WTC11 (cell line): ENCODE data around the gene PLSCR4. TPM values are rescaled to one million over a fixed set of nuclear protein-coding genes. Genes with fewer than 3 reads are reported as not detected.

Experiments
- ATAC-seq: fragments of 200-7000 bp; cut with Tn5 transposase; 2 replicates; pipeline ENCODE4 v1.10.0; 2021; ENCODE audit warnings: mild to moderate bottlenecking, moderate library complexity
- CTCF ChIA-PET: fragments of 300-600 bp; sonication (Branson Sonifier 250); formaldehyde crosslinking; loops from one replicate; lab custom pipeline; 2021; ENCODE audit warnings: antibody characterized with exemption; lab: Charles Lee
- POLR2A ChIA-PET: fragments of 350-600 bp; sonication (Branson Sonifier 250); formaldehyde crosslinking; loops from one replicate; lab custom pipeline; 2021; ENCODE audit warnings: antibody characterized with exemption; lab: Charles Lee
- DNase-seq: peaks from one replicate; pipeline ENCODE4 v3.0.0; 2021; ENCODE audit warnings: low spot score
- H3K27ac Mint-ChIP-seq: 2 replicates; pipeline ENCODE4 v1.8.0; 2021; ENCODE audit warnings: mixed read lengths
- H3K27me3 Mint-ChIP-seq: 2 replicates; pipeline ENCODE4 v1.8.0; 2021; ENCODE audit warnings: low read depth, mild to moderate bottlenecking, moderate library complexity, mixed read lengths
- H3K36me3 Mint-ChIP-seq: 2 replicates; pipeline ENCODE4 v1.8.0; 2021; ENCODE audit warnings: mixed read lengths
- H3K4me1 Mint-ChIP-seq: 2 replicates; pipeline ENCODE4 v1.8.0; 2022; ENCODE audit warnings: mixed read lengths
- H3K4me3 Mint-ChIP-seq: 2 replicates; pipeline ENCODE4 v1.8.0; 2021; ENCODE audit warnings: mild to moderate bottlenecking, moderate library complexity, mixed read lengths
- H3K9me3 Mint-ChIP-seq: 2 replicates; pipeline ENCODE4 v1.8.0; 2021; ENCODE audit warnings: mixed read lengths
- CREM ChIP-seq: sonication (generic); formaldehyde crosslinking; IDR thresholded peaks from 2 replicates; pipeline ENCODE4 v1.8.1; 2022; ENCODE audit warnings: mild to moderate bottlenecking, missing genetic modification reagents, moderate library complexity
- E2F4 ChIP-seq: sonication (generic); formaldehyde crosslinking; IDR thresholded peaks from 2 replicates; pipeline ENCODE4 v1.8.1; 2022; ENCODE audit warnings: low read depth, mild to moderate bottlenecking, moderate library complexity, missing genetic modification reagents, borderline replicate concordance
- EMX1 ChIP-seq: fragments of 250-450 bp; sonication (Bioruptor Pico); IDR thresholded peaks from 2 replicates; pipeline ENCODE4 v1.8.0; 2021; ENCODE audit warnings: mild to moderate bottlenecking
- FOXK1 ChIP-seq: sonication (generic); formaldehyde crosslinking; IDR thresholded peaks from 2 replicates; pipeline ENCODE4 v1.8.0; 2022; ENCODE audit warnings: mild to moderate bottlenecking, moderate library complexity, missing genetic modification reagents
- GTF2I ChIP-seq: fragments of 250-450 bp; sonication (Bioruptor Pico); conservative IDR thresholded peaks from 2 replicates; pipeline ENCODE4 v1.4.0; 2021; ENCODE audit warnings: mild to moderate bottlenecking
- IRF2 ChIP-seq: sonication (generic); formaldehyde crosslinking; IDR thresholded peaks from 2 replicates; pipeline ENCODE4 v1.8.0; 2022; ENCODE audit warnings: low read depth, missing genetic modification reagents, borderline replicate concordance
- KAT7 ChIP-seq: sonication (generic); formaldehyde crosslinking; IDR thresholded peaks from 2 replicates; pipeline ENCODE4 v1.8.1; 2023; ENCODE audit warnings: missing genetic modification reagents, mild to moderate bottlenecking, borderline replicate concordance
- MXD4 ChIP-seq: fragments of 250-450 bp; sonication (Bioruptor Pico); IDR thresholded peaks from 2 replicates; pipeline ENCODE4 v1.8.0; 2021; ENCODE audit warnings: mild to moderate bottlenecking, moderate library complexity, borderline replicate concordance
- NFATC4 ChIP-seq: fragments of 250-450 bp; sonication (Bioruptor Pico); IDR thresholded peaks from 2 replicates; pipeline ENCODE4 v1.9.0; 2021; ENCODE audit warnings: mild to moderate bottlenecking
- NFE2L1 ChIP-seq: sonication (generic); formaldehyde crosslinking; IDR thresholded peaks from 2 replicates; pipeline ENCODE4 v1.8.1; 2023; ENCODE audit warnings: missing genetic modification reagents
- NFYB ChIP-seq: sonication (generic); formaldehyde crosslinking; conservative IDR thresholded peaks from 2 replicates; pipeline ENCODE4 v1.8.0; 2022; ENCODE audit warnings: low read depth, missing genetic modification reagents
- NR1H2 ChIP-seq: sonication (generic); formaldehyde crosslinking; IDR thresholded peaks from 2 replicates; pipeline ENCODE4 v1.9.0; 2021; ENCODE audit warnings: mild to moderate bottlenecking, moderate library complexity, missing genetic modification reagents
- OVOL2 ChIP-seq: fragments of 250-450 bp; sonication (Bioruptor Pico); IDR thresholded peaks from 2 replicates; pipeline ENCODE4 v1.9.0; 2021; ENCODE audit warnings: mild to moderate bottlenecking, borderline replicate concordance
- PREB ChIP-seq: sonication (generic); formaldehyde crosslinking; IDR thresholded peaks from 2 replicates; pipeline ENCODE4 v1.8.1; 2022; ENCODE audit warnings: mild to moderate bottlenecking, missing genetic modification reagents, moderate library complexity, borderline replicate concordance
- PRRX2 ChIP-seq: fragments of 250-450 bp; sonication (Bioruptor Pico); IDR thresholded peaks from 2 replicates; pipeline ENCODE4 v1.8.0; 2021; ENCODE audit warnings: mild to moderate bottlenecking
- SMAD3 ChIP-seq: sonication (generic); formaldehyde crosslinking; IDR thresholded peaks from 2 replicates; pipeline ENCODE4 v1.8.0; 2022; ENCODE audit warnings: missing genetic modification reagents, mild to moderate bottlenecking, borderline replicate concordance
- SP1 ChIP-seq: sonication (generic); formaldehyde crosslinking; conservative IDR thresholded peaks from 2 replicates; pipeline ENCODE4 v1.8.1; 2022; ENCODE audit warnings: missing genetic modification reagents
- ZBTB21 ChIP-seq: sonication (generic); formaldehyde crosslinking; IDR thresholded peaks from 2 replicates; pipeline ENCODE4 v1.8.1; 2023; ENCODE audit warnings: mild to moderate bottlenecking, missing genetic modification reagents, borderline replicate concordance
- ZBTB43 ChIP-seq: sonication (generic); formaldehyde crosslinking; IDR thresholded peaks from 2 replicates; pipeline ENCODE4 v1.8.1; 2023; ENCODE audit warnings: mild to moderate bottlenecking, missing genetic modification reagents
- ZNF121 ChIP-seq: sonication (generic); formaldehyde crosslinking; IDR thresholded peaks from 2 replicates; pipeline ENCODE4 v1.8.0; 2023; ENCODE audit warnings: missing genetic modification reagents
- ZNF219 ChIP-seq: sonication (generic); formaldehyde crosslinking; IDR thresholded peaks from 2 replicates; pipeline ENCODE4 v1.8.0; 2023; ENCODE audit warnings: missing genetic modification reagents, mild to moderate bottlenecking, borderline replicate concordance
- ZNF317 ChIP-seq: sonication (generic); formaldehyde crosslinking; IDR thresholded peaks from 2 replicates; pipeline ENCODE4 v1.8.1; 2023; ENCODE audit warnings: low read depth, mild to moderate bottlenecking, moderate library complexity, missing genetic modification reagents, borderline replicate concordance
- ZNF512 ChIP-seq: sonication (generic); formaldehyde crosslinking; IDR thresholded peaks from 2 replicates; pipeline ENCODE4 v1.8.1; 2022; ENCODE audit warnings: missing genetic modification reagents, borderline replicate concordance
- ZNF671 ChIP-seq: fragments of 250-450 bp; sonication (Bioruptor Pico); IDR thresholded peaks from 2 replicates; pipeline ENCODE4 v1.8.0; 2021; ENCODE audit warnings: mild to moderate bottlenecking
- total RNA-seq: library from RNA; stranded (reverse); gene quantifications from 3 replicates; pipeline ENCODE4 v1.2.3, GENCODE V29; 2021

The PLSCR4 gene
- total RNA-seq, 1 experiment from 2014 or later: 3.5 TPM

- peaks cover 11% of the 10 kb centered on the region for H3K4me1 Mint-ChIP-seq
- H3K4me3 Mint-ChIP-seq: no peak overlapping the region
- DNase-seq: no peak
- no peak for TF ChIP-seq SP1 (CRISPR knock-in tag)
- TF ChIP-seq ZBTB43: no peak
- TF ChIP-seq OVOL2 (CRISPR knock-in tag): no peak
- TF ChIP-seq FOXK1 (CRISPR knock-in tag): no peak
- 0 out of 2 replicates have a peak, but pooled peaks cover 6% of the 10 kb centered on the region for H3K9me3 Mint-ChIP-seq
- H3K27ac Mint-ChIP-seq: no peak overlapping the region
- CTCF ChIA-PET: interaction anchor here (1.5 to 1.8 kb wide), 2 partner anchors 9 to 115 kb away, joined by 4 to 5 read pairs; no protein-coding TSS in a partner anchor
- H3K27me3 Mint-ChIP-seq: no peaks in the 10 kb centered on the region
- H3K36me3 Mint-ChIP-seq: peaks cover 4% of the 10 kb centered on the region; the same call in 1 of the 2 replicates
- POLR2A ChIA-PET: no interaction called here
- no peak for ATAC-seq
These were observed 70.5 kb downstream of the PLSCR4 start for GRCh38 chr3:146180376-146180775.

GRCh38 chr3:146178006-146178689 is 72.8 kb downstream of the PLSCR4 start:
- ATAC-seq: no peak
- Mint-ChIP-seq H3K4me1 (peaks cover 11% of the 10 kb centered on the region), H3K27ac (no peak overlapping the region)
- CTCF ChIA-PET: interaction anchor here (1.0 to 2.9 kb wide), 4 partner anchors 10 to 401 kb away, joined by 3 to 12 read pairs (median 6); no protein-coding TSS in a partner anchor
- no peak for TF ChIP-seq SMAD3 (CRISPR knock-in tag)
- no peak for TF ChIP-seq CREM
- TF ChIP-seq NFYB (CRISPR knock-in tag): no peak
- no peak for TF ChIP-seq ZNF512 (CRISPR knock-in tag)
- no peak for TF ChIP-seq NFE2L1 (CRISPR knock-in tag)
- no peak for TF ChIP-seq MXD4 (CRISPR knock-in tag)
- no peak for TF ChIP-seq NR1H2 (CRISPR knock-in tag)
- no peak for TF ChIP-seq NFATC4 (CRISPR knock-in tag)
- TF ChIP-seq ZBTB21 (CRISPR knock-in tag): no peak
- TF ChIP-seq PRRX2 (CRISPR knock-in tag): no peak
- TF ChIP-seq, all 79 proteins: peak for 0
- H3K27me3 Mint-ChIP-seq: no peaks in the 10 kb centered on the region
- H3K36me3 Mint-ChIP-seq: peaks cover 4% of the 10 kb centered on the region; the same call in 1 of the 2 replicates
- H3K9me3 Mint-ChIP-seq: 0 out of 2 replicates have a peak, but pooled peaks cover 6% of the 10 kb centered on the region
- POLR2A ChIA-PET: no interaction called here
- no peak overlapping the region for H3K4me3 Mint-ChIP-seq
- DNase-seq: no peak

GRCh38 chr3:146177519-146177918 is 73.4 kb downstream of the PLSCR4 start:
- Mint-ChIP-seq H3K27me3 (no peaks in the 10 kb centered on the region), H3K36me3 (no peaks in the 10 kb centered on the region; the same call in 1 of the 2 replicates), H3K4me3 (no peak overlapping the region), H3K4me1 (peaks cover 11% of the 10 kb centered on the region), H3K9me3 (0 out of 2 replicates have a peak, but pooled peaks cover 6% of the 10 kb centered on the region), H3K27ac (no peak overlapping the region)
- no peak for TF ChIP-seq ZNF219 (CRISPR knock-in tag)
- TF ChIP-seq GTF2I (CRISPR knock-in tag): no peak
- TF ChIP-seq ZNF317 (CRISPR knock-in tag): no peak
- TF ChIP-seq PREB (CRISPR knock-in tag): no peak
- TF ChIP-seq ZNF671 (CRISPR knock-in tag): no peak
- no peak for TF ChIP-seq EMX1 (CRISPR knock-in tag)
- no peak for TF ChIP-seq ZNF121 (CRISPR knock-in tag)
- no peak for TF ChIP-seq IRF2
- no peak for TF ChIP-seq E2F4 (CRISPR knock-in tag)
- TF ChIP-seq KAT7 (CRISPR knock-in tag): no peak
- no peak for DNase-seq
- POLR2A ChIA-PET: no interaction called here
- CTCF ChIA-PET: interaction anchor here (1.0 to 2.9 kb wide), 4 partner anchors 10 to 401 kb away, joined by 3 to 12 read pairs (median 6); no protein-coding TSS in a partner anchor
- no peak for ATAC-seq
